ENCODE data around the gene IL1R2.

The IL1R2 gene

GRCh38 chr2:102022884-102023539, 31.3 kb downstream of the IL1R2 start:
- DNase-seq (ENCODE audit: low spot score) = no peak

- DNase-seq (ENCODE audit: low spot score) = no peak
Observed at GRCh38 chr2:102024410-102024809, 32.6 kb downstream of the IL1R2 start.

DNA sequence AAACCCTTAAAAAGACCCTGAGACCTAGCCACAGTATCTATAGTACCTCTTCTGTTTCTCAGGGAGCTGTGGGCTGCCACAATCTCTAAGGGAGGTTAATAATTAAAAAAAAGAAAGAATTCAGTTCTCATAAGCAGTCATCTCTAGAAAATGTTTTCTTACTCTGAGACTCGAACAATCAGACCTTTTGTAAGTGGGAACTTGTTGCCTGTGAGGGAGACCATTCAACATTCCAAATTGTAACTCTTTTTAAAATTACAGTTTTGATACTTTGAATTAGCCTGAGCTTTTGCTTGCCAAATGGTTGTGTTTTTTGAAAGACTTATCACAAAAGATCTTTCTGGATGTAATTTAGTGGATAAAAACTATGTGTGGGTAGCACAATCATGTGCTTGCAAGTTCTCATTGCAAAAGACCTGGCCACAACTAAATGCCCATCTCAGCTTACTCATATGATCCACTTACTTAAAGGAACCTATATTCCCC, 33.3 kb downstream of the IL1R2 start:
- no peak for DNase-seq (ENCODE audit: low spot score)

DNA sequence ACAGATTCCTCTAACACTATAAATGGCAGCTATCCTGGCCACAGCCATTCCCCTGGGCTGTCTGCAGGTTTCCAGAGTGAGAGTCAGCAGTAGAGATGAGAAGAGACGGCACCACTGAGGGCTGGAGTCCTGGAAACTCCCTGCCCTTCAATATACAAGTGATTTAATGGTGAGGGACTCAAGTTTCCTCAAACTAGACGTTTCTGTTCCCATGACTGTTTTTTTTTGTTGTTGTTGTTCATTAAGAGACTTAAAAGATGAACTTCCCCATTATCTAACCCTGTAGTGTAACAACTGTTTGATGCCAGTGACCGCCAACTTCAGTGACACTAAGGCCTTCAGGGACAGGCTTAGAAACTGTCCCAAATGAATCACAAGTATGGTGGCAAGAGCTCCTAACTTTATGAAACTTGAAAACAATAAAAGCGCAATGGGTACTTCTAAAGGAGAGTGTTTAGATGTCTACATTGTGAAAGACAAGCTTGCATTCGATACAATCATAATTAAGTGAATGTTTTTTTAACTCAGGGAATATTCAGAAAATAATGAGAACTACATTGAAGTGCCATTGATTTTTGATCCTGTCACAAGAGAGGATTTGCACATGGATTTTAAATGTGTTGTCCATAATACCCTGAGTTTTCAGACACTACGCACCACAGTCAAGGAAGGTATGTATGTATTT, 34.0 kb downstream of the IL1R2 start:
- no peak for DNase-seq (ENCODE audit: low spot score)

- no peak for DNase-seq (ENCODE audit: low spot score)
Observed at GRCh38 chr2:102027036-102027980, 35.5 kb downstream of the IL1R2 start.

- DNase-seq (ENCODE audit: low spot score) = no peak
Observed at GRCh38 chr2:102028470-102028869, 36.7 kb downstream of the IL1R2 start.

- DNase-seq (ENCODE audit: low spot score) = no peak
Observed at GRCh38 chr2:102029405-102029804, 37.6 kb downstream of the IL1R2 start.

DNA sequence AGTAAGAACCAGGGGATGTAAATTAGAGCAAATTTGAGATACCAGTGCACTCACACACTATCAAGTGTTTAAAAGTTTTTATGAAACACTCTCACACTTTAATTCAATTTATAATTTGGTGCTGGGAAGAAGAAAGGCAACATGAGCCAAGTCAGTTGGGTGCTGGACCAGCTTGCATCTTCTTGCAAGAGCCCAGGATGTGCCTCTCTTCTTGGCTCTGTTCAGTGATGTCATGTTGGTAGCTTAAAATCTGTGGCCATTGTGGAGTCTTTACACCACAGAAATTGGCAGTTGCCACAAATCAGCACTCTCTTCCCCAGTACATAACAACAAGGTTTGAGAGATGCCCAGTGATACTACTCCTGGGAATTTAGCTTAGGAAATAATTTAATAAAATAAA, 38.2 kb downstream of the IL1R2 start:
- DNase-seq (ENCODE audit: low spot score) = no peak

DNA sequence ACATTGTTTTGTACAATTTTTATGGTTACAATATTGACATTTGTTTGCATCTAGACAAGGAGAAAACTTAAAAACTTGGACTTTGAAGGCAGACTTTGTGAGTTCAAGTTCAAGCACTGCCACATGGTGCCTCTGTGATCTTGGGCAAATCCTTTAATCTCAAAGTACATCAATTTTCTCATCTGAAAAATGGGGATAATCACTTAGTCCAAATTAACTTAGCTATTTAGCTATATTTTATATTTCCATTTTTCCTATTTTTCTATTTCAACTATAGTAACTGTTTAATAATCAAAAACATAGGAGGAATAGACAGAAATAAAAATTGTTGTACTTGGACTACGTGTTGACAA, 38.7 kb downstream of the IL1R2 start:
- no peak for DNase-seq (ENCODE audit: low spot score)

- no peak for DNase-seq (ENCODE audit: low spot score)
Observed at GRCh38 chr2:102030855-102031527, 39.2 kb downstream of the IL1R2 start.

DNA sequence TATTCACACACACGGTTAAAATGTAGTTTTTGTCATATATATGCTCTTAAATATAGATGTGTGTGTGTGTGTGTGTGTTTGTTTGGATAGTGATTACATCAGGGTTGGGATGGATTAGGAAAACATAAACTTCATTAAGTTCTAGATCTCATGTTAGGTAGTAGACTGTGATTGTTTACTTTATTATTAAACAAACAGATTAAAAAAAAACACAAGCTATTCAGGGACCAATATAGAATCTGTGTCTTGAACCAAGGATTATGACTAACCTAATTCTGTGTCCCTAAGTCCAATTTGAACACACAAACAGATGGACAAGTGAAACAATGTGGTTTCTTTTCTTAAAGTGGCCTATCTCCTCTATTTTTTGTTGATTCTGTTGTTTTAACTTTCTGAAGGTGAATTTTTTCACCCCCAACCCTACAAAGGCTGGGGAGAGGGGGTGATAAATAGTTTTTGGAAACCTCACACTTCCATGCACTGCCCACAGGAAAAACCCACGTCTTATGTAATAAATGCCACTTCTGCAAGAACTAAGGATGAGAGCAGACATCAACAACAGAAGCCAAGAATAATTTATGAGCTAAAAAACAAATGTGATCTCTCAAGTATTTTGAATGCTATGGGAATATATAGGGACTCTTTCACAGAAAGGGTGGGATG, 40.7 kb downstream of the IL1R2 start:
- DNase-seq (ENCODE audit: low spot score) = no peak

DNA sequence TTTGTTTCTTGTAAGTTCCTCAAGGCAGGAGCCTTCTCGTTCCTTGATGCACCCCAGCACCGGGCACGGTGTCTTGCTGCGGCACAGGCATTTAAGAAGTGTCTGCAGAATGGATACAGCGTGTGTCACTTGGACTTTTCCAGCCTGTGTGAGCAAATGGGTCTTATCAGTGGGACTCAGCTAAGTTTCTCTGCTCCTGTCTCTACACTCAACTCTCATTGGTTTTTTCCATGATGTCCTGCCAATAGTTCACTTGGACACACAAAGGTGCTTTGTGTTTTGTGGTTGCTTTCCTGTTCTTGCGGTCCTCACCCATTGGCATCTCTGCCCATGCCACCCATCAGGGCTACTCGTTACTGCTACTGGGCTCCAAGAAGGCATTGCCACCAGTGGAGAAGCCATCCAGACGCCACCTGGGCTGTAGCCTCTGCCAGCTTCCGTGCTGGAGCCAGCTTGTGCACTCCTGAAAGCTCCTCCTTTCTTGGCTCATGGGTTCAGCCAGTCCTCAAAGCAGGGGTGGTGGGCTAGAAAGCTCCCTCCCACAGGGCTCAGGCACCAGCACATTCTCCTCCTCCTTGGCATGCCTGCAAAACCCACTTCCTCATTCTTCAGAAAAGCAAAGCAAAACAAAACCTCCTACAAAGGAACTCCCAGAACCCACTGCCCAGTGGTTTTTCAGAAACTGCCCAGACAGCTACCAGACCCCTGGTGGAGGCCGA, 41.4 kb downstream of the IL1R2 start:
- peak; percentile 37 for DNase-seq (ENCODE audit: low spot score)

DNA sequence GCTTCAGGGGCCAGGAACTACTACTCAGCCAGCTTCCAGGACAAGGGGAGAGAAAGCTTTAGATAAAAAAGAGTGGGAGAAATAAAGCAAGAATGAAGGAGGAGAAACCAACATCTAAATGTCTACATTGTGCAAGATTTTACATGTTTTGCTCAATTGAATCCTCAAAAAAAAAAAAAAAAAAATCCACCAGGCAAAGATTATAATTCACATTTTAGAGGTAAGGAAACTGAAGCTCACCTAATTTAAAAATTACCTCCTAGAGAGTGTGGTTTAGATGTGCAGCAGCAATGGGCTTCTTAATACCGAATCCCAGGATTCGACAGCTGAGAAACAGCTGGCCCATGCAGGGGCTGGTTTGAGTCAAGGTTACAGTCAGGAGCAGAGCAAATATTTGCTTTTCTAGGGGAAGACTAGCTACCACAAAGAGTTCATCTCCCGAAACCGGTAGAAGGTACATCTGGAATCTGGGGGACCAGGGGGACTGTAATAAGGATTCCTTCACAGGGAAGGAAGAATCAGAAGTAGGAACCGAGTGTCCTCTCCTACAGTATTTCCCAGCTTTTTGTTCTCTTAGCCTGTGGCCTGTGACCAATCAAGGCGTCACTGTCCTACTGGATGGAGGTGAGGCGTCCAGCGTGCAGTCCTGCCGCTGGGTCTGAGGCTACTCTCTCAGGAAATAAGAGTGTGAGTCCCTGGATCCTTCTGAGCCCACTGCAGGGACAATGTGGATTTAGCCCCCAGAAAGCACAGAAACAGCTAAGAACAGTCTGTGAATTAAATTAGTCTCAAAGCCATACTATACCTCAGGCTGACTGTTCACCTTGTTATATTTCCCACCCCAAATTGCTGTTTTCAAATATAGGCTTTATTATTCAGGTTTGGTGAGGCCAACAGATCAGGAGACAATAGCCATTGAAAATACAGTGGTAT, 42.3 kb downstream of the IL1R2 start:
- no peak for DNase-seq (ENCODE audit: low spot score)

- DNase-seq (ENCODE audit: low spot score) = no peak
Observed at GRCh38 chr2:102034683-102035548, 43.2 kb downstream of the IL1R2 start.

- DNase-seq (ENCODE audit: low spot score) = no peak
Observed at GRCh38 chr2:102037681-102038080, 45.9 kb downstream of the IL1R2 start.

- DNase-seq (ENCODE audit: low spot score) = no peak
Observed at GRCh38 chr2:102040229-102040628, 48.5 kb downstream of the IL1R2 start.

GRCh38 chr2:102041351-102041750, 49.6 kb downstream of the IL1R2 start:
- no peak for DNase-seq (ENCODE audit: low spot score)

GRCh38 chr2:102042196-102043081, 50.7 kb downstream of the IL1R2 start:
- DNase-seq (ENCODE audit: low spot score) = no peak
